Measurements from ENCODE around the gene TTC7B.

Gene TTC7B

DNA sequence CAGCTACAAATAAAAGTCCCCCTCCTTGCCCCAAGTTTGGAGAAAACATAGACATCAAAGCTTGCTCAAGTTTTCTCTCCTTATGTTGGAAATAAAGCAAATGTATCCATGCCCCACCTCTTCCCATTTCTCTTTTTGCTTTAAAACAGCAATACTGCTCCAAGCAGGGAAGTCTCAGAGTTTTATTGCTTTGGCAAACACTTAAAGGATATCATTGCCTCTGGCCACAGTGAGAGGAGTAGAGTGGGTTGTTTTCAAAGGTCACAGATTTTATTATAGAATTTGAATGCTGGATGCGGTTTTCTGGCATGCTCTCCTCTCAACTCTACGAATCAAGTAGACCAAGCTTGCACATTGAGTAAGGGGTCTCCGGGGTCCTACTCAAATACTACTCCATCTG is 149.7 kb downstream of the TTC7B start:
- DNase-seq = no peak

DNA sequence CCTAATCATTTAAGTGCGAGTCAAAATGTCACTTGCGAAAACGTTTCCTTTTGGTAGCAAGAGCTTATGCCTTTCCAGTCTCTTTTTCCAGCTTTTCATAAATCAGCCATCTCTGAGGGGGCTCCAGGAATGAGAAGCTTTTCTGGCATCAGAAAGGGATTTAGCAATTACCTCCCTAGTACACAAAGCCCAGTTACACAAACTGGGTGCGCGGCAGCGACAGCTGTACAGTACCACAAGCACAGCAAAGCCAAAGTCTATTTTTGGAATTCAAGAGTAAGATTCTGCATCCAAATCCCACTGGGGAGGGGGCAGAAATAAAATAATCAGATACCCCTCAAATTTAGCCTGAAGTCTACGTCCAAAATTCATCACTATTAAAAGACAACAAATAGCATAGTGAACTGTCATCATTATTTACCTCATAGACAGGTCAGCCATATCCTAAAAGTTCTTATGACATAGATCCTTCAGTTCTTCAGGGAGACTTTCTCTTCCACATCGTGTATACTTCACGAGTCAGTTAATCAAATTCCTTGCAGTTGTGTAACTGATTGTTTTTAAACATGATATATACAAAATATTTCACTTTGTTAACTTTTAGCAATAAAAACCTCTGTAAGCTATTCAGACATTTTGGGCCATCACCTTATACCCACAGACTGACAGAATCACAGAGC is 150.8 kb downstream of the TTC7B start:
- DNase-seq = no peak

DNA sequence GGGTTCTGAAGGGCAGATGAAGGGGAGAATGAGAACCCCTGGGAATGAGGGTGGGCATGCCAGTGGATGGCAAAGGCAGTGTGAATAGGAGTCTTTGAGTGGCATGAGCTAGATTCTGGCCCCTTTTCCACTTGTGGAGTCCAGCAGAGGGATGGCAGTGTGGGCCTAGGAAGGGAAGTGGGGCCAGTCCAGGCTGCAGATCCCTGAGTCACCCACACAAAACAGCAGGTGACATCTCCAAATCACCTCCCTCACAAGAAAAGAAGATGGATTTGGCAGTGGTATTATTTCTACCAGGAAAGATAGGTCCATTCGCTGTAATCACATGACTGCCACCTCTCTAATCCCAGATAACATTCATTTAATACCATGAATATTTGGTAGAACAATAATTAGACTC is 151.3 kb downstream of the TTC7B start:
- no peak for DNase-seq

DNA sequence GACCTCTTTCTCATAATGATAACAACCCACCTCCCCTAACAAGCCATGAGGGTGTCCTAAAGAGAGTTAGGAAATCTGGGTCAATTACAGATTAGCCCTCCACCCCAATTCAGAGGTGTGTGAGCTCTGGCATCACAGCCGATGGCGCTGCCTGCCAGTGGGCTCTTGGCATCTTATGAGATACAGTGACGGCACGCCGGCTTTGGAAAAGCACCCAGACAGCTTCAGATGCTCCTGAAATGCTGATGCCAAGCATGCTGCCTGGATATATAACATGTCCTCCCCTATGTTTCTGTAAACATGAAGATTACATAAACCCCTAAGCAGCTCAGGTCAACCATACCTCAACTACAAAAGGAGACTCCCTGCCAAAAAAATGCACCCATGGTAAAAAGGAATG is 152.6 kb downstream of the TTC7B start:
- no peak for DNase-seq

DNA sequence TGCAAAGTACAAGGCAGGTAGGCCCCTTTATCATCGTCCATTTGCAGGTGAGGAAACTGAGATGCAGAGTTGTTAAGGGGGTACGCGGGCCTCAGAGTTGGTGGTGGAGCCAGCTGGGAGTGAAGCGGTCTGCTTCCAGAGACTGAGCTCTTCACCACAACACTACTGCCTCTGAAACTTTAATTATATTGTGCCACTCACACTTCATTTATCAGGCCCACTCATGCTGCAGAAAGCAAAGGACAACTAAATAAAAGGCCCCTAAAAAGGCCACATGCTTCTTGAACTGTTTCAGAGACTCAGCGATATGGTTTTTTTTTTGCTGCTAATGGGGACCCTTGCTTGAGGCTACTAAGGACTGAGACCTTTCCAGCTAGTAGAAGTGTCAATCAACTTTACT is 153.1 kb downstream of the TTC7B start:
- no peak for DNase-seq

DNA sequence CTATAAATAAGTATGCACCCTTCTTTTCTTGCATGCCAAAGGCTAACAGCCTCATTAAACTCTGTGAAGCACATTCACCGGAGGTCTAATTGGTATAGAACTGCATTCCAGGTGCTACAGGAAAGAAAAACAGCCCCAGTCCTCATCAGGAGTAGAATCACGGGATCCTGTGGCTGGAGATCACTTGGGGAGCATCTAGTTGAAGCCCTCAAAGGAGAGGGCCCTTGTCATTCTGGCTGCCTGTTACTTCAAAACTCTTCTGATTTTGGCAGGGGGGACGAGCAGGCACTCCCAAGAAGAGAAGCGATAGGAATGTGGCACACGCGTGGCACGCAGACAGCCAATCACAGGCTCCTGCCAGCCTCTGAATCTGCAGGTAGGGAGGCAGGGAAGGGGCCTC is 154.4 kb downstream of the TTC7B start:
- DNase-seq = no peak

DNA sequence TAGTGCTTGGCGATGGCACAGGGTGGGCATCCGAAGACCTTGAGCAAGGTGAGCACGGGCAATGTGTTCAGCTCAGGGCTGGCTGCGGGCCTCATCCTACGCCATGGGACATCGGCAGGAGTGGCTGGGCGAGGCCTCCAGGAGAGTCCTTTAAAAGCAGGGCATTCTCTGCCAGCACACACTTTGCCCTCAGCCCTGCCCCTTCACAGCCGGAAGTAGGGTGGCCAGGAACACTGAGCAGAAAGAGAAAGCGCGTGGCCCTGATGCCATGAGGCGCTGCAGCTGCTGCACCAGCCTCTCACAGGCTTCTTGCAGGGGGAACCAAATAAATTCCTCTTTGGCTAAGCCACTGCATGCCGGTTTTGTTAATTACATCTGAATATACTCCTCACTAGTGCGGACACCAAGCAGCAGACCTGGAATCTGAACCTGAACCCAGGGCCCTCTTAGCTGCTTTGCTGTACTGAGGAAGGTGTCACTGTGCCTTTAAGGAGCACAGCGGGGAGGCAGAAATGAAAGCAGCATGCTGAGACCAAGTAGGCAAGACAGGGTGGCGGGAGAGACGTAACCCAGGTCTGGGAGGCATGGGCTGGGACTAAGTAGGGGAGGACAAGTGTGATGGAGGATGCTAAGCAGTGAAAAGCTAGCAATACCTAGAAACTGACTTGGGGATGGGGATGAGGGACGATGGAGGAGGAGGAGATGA is 155.2 kb downstream of the TTC7B start:
- DNase-seq = no peak

DNA sequence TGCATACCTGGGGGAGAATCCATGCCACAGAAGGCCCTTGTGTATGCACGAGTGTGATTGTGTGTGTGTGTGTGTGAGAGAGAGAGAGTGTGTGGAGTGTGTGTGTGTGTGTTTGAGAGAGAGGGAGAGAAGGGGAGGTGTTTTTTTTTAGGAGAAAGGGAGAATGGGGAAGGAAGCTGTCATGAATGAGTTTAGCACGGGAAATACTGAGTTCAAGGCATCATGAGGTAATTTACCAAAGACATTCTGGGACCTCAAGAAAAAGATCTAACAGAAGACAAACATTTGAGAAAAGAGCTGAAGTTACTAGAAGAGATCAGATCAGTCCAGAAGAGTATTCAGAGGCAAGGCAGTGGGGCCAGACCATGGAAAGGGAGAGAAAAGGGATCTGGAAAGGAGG is 157.1 kb downstream of the TTC7B start:
- DNase-seq = no peak

DNA sequence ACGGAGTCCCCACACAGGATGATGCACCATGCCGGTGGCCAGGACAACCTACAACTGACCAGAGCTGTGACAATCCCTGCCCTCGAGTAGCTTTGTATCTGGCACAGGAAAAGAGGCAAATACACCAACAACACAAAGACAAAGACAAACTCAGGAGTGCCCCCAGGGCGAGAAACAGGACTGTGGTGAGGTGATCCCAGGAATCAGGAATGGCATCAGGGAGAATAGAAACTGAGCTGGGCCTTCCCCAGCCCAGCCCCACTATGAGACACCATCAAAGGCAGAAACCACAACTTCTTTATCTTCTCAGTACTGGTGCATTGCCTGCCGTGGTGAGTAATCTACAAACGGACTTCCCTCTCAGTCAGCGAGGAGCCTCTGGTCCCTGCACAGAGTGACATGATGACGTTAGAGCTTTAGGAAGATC is 157.7 kb downstream of the TTC7B start:
- DNase-seq = peak; percentile 39

DNA sequence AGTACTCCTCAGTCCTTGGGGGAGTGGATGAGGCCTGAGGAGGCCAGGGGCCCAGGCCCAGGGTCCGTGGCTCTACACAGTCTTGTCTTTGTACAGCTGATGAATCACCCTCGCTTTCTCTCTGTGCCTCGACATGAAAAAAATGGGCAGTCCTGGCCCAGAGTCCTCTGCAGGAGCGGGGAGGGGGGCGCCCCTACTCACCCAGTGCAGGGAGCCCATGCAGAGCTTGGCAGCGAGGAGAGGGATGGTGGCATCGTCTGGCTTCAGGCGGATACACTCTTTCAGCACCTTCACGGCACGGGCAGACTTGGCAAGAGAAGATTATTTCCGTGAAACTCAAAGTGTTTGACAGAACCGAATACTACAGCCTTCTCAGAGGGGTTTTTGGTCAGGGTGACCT is 159.3 kb downstream of the TTC7B start:
- DNase-seq = no peak

DNA sequence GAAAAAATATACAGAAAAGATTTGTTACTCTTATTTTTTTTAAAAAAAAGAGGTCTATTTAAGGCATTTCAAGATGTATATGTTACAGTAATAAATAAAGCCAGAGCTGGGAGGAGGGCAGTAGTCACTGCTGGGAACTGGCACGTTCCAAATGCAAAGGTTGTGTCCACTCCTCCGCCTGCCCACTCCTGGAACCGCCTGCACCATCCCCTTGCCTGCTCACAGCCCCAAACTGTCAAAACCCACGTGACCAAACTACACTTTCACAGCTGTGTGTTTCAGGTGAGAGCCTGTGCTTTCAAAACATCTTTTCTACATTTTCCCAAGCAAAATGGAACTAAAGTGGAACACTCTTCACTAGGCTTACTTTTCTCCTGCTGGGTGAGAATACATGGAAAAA is 160.4 kb downstream of the TTC7B start:
- no peak for DNase-seq

DNA sequence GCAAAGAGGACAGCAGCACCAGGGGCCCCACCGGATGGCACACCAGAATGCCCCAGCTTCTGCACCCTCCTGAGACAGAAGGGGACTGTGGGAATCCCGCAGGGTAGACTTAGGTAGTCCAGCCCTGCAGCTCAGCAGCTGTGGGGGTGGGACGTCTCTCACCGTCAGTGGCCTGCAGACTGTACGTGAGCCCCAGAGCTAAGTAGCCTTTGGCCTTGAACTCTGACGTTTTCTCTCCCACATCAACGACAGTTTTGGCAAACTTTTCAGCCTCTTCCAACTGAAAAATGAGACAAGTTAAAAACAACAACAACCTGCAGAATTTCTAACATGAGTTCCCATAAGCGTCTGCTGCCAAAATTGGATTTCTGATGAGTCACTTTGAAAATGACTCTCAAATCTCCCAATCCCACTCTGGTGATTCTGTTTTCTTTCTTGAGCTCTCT is 161.4 kb downstream of the TTC7B start:
- DNase-seq = no peak

DNA sequence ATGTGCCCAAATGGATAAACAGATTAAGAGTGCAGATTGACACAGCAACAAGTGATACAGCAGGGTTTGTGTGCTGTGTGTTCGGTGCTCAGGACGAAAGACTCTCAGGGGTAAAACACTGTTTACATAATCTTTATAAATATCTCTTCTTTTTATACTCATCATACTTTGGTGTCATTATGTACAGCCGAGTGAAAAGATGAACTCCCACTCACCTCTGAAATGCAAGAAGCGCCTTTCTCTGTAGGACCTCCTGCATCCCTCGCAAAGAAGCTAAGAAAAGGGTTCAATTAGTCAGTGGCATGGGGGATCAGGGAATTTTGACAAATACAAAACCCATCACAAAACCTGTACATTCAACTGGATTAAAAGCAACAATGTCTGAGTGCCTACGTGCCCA is 163.6 kb downstream of the TTC7B start:
- DNase-seq = no peak

DNA sequence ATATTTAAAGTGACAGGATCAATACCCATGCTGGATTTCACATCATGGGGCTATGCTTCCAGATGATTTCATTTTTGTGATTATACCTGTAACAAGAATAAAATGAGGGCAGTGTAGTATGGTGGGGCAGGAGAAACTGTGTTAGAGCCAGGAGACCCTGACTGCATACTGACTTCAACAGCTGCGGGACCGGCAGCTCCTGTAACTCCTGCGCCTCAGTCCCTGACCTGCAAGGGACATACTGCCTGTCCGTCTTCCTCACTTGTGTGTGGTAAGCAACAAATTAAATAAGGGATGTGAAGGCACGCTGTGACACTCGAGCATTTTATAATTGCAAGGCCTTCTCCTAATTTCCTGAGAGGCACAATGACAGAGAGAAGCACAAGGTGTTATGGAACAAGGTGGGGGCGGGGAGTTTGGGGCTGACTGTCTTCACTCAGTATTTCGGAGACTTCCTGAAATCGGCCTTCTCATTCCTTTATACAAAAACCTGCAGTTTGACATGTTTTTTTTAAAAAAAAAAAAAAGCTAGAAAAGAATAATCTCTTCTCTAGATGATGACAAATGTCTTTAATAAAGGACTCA is 164.2 kb downstream of the TTC7B start:
- DNase-seq = no peak

DNA sequence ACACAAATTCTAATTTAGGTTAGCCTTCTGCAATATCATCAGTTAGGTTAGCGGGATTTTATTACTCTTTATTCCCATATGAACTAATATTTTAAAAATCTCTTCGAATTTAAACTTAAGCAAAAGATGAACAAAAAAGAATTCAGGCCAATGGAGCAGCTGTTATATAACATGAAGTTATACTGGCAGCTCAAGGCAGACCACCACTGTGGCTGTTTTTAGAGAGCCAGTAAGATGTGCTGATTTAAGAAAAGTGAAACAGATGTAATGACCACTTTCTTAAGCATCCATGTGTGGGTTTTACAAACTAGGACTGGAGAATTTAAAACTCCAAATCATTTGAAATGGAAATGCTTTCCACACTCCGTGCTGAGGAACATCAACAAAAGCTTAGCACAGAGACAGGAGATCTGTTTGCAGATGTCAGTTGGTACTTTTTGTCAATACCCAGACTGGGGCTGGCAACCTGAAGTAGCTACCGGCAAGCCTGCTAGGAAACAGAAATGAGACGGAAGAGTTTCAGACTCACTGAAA is 164.9 kb downstream of the TTC7B start:
- no peak for DNase-seq

DNA sequence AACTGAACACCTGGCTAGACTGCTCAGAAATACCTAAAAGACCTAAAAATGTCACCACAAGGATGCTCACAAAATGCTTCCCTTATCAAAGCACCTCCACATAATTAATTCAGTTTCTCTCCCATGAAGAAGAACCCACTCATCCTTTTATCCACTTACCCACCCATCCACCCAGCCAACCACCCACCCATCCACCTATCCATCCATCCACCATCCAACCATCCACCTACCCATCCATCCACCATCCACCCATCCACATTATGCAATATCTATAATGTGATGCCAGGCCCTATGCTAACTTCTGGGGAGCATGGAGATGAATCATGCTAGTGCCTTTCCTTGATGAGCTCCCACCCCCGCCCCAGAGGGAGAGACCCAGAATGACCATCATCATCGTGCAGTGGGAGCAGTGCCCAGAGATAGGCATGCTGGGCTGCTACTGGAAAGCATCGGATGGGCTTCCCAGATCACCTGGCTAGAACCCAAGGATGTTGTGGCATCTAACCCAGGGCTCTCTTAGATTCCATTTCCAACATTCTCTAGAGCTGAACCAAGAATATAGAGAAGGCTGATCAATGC is 166.6 kb downstream of the TTC7B start:
- no peak for DNase-seq

DNA sequence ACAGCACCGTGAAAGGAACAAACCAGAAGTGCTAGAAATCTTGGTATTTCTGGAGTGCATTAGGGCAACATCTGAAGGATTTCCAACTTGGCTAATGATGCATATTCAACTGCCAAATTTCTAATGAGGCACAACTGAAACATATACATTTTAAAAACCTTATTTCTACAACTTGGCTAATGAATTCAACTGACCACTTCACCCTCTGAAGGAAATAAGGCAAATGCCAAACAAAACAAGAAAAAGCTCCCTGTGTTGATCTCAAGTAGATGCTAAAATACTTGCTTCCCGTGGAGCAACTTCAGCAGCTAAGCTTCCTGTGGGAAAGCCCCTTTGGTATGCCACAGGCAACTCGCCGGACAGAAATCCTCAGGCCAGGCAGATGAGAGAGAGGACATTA is 167.1 kb downstream of the TTC7B start:
- DNase-seq = no peak

DNA sequence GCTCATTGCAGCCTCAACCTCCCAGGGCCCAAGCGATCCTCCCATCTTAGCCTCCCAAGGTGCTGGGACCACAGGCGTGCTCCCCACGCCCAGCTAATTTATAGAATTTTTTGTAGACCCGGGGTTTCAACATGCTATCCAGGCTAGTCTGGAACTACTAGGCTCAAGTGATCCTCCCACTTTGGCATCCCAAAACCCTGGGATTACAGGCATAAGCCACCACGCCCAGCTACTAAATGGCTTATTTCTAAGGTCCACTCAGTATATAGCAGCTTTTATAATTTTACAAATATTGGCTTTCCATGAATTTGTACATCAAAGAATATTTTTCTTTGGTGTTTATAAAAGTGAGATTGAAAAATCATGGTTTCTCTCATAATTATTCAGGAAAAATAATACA is 167.8 kb downstream of the TTC7B start:
- no peak for DNase-seq

DNA sequence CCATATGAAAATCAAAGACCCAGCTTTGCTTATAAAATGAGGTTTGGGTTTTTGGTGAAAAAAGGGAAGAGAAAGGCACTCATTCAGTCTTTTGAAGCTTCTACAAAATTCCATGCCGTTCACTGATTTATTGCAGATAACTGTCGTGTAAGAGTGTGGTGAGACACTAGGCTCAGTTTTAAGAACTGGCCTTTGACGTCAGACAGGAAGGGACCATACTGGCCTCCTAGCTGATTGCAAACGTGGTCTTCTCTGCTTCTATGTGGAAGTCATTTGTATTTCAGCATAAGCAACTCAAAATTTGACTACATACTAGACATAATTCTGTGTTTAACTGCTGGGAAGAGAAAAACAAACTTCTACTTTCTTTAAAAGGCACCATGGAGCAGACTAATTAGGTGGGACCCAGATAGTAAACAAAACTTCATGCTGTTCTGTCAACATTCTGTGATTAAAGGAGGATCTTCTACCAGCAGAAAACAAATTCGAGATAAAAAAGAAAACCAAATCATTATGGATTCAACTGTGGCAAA is 168.7 kb downstream of the TTC7B start:
- no peak for DNase-seq

DNA sequence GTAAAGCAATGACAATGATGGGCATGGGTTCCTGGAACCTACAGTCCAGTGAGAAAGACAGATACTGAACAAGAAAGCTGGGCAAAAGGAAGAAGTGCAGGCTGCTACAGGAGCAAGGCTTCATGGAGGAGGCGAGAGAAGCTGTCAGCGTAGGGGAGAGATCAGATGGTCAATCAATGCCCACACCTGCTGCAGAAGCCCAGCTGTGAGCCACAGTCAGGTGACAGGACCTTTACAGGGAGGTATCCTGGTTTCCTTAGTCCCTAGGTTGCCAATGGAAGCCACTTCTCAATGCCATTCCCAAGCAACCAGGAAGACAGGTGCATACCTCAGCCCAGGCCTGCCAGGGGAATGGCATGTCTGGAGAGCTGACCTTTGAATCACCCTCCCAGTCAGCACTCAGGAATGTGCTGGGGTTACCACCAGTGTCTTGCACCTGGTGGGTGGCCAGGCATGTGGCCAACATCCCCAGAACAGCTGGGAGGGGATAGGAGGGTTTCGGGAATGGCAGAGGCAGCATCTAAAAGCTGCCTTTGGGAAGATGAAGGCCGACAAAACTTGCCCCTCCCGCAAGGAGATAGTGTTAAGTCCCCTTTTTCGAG is 170.3 kb downstream of the TTC7B start:
- DNase-seq = no peak

DNA sequence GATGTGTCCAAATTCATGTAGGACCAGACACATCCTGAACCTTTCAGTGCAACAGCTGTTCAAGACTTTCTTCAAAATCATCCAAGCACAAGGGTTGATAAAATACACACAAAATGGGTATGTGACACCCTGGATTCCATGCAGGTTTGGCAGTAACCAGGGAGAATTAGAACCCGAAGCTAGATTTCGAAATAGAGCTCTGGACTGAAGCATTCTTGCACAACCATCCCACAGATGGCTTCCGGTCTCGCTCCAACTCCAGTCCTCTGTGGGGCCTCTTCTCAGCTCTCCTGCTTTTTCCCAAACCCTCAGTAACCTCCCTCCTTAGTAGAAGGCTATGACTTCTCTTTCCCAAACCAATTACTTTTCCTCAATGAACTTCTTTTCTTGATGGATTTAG is 171.3 kb downstream of the TTC7B start:
- DNase-seq = no peak

DNA sequence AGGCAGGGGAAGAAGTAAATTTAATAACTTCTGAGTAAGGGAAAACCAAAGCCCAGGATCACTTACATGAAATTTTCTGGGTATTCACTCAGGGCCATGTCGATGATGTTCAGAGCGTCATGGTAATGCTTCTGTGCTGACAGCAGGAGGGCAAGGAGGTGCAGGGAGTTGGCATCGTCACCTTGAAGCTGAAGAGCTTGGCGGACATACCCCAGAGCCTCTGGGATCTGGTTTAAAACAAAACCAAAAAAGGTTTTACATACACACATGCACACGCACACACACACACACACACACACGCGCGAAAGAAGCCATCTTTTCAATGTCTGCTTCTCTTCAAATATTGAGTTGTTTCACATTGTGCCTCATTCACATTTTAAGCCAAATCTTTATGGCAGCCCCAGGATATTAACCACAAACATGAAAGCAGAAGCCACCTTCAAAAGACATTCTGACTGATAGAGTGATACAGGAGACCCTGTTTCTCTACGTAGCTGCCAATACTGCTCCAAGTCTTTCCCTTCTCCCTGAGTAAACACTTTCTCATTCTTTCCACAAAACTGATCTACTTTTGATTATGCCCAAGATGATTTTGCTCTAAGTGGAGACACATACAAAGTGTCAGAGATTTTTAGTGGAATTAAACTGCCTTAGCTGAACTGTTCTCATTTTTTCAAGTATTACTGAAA is 172.1 kb downstream of the TTC7B start:
- DNase-seq = no peak
